Caco-2 (cell line): ENCODE results near the gene UBE2J2. TPM values are rescaled to one million over a fixed set of nuclear protein-coding genes. Genes with fewer than 3 reads are reported as not detected.
A peak's percentile ranks its signal among the peaks of the same experiment; 100 is the strongest.

Experiments used
- BruUV-seq: library from RNA; stranded (reverse); fragments of 400-500 nt; replicated peaks from 2 replicates; lab custom pipeline; 2021; lab: Mats Ljungman, UMichigan
- CTCF ChIA-PET: fragments of 300-600 bp; sonication (Branson Sonifier 250); formaldehyde crosslinking; loops from one replicate; lab custom pipeline; 2022; ENCODE audit warnings: antibody characterized with exemption; lab: Charles Lee
- POLR2A ChIA-PET: fragments of 300-600 bp; sonication (Branson Sonifier 250); formaldehyde crosslinking; loops from one replicate; lab custom pipeline; 2022; ENCODE audit warnings: antibody characterized with exemption; lab: Charles Lee
- DNase-seq, 2 experiments: peaks; one replicate each; pipeline versions ENCODE4 v3.0.0 to v3.0.0-alpha.2; 2020 to 2022
- H3K27me3 ChIP-seq: replicated peaks from 2 replicates; pipeline ENCODE4 v1.6.0; 2011; ENCODE audit warnings: low read length; ENCODE audit not compliant: control insufficient read depth, insufficient read depth
- H3K36me3 ChIP-seq: 2 replicates; pipeline ENCODE4 v1.5.1; 2011; ENCODE audit warnings: low read length; ENCODE audit not compliant: control insufficient read depth, insufficient read depth
- H3K4me1 ChIP-seq: fragments of 250-450 bp; sonication (Bioruptor Pico); 2 replicates; pipeline ENCODE4 v1.5.1; 2020; ENCODE audit warnings: mild to moderate bottlenecking
- H3K4me3 ChIP-seq: 2 replicates; pipeline ENCODE4 v1.5.1; 2011; ENCODE audit warnings: low read depth, mild to moderate bottlenecking, control low read depth, low read length
- H3K9me3 ChIP-seq: fragments of 250-450 bp; sonication (Bioruptor Pico); 2 replicates; pipeline ENCODE4 v1.5.1; 2020; ENCODE audit warnings: mild to moderate bottlenecking, moderate library complexity
- H3K27ac Mint-ChIP-seq: one replicate; pipeline ENCODE4 v1.8.0; 2022; ENCODE audit warnings: mixed read lengths; ENCODE audit not compliant: unreplicated experiment
- H3K27me3 Mint-ChIP-seq: one replicate; pipeline ENCODE4 v1.8.0; 2022; ENCODE audit warnings: mixed read lengths; ENCODE audit not compliant: insufficient read depth, unreplicated experiment
- H3K36me3 Mint-ChIP-seq: one replicate; pipeline ENCODE4 v1.8.0; 2022; ENCODE audit warnings: mild to moderate bottlenecking, mixed read lengths; ENCODE audit not compliant: insufficient read depth, unreplicated experiment
- H3K4me1 Mint-ChIP-seq: one replicate; pipeline ENCODE4 v1.8.0; 2022; ENCODE audit warnings: low read depth, mixed read lengths; ENCODE audit not compliant: unreplicated experiment
- H3K4me3 Mint-ChIP-seq: one replicate; pipeline ENCODE4 v1.8.0; 2022; ENCODE audit warnings: mild to moderate bottlenecking, moderate library complexity, mixed read lengths; ENCODE audit not compliant: unreplicated experiment
- H3K9me3 Mint-ChIP-seq: one replicate; pipeline ENCODE4 v1.8.0; 2022; ENCODE audit warnings: mixed read lengths; ENCODE audit not compliant: unreplicated experiment
- intact Hi-C: fragments of 100-400 bp; cut with micrococcal nuclease; formaldehyde crosslinking; loops from one replicate; pipeline ENCODE4 v1.10.0; 2022; ENCODE audit not compliant: unreplicated experiment
- total RNA-seq: library from RNA; stranded (reverse); gene quantifications from 2 replicates; pipeline ENCODE4 v1.2.3, GENCODE V29; 2022
- TF ChIP-seq, protein P1 (sequence below), 2 experiments: fragments of 200-600 bp in 1 of 2; IDR thresholded peaks; 1 replicate in 1 of 2; 2 replicates in 1 of 2; pipeline versions ENCODE4 v1.5.1 to v1.8.0; 2011 to 2022; ENCODE audit warnings: antibody characterized with exemption in 1 of 2, control low read depth in 1 of 2, inconsistent platforms in 1 of 2, low read depth in 1 of 2, low read length in 1 of 2, mild to moderate bottlenecking in 1 of 2, moderate library complexity in 1 of 2; ENCODE audit not compliant: insufficient read depth in 1 of 2, severe bottlenecking in 1 of 2, unreplicated experiment in 1 of 2

The UBE2J2 gene
- total RNA-seq, 1 experiment from 2014 or later: 57.2 TPM

DNA sequence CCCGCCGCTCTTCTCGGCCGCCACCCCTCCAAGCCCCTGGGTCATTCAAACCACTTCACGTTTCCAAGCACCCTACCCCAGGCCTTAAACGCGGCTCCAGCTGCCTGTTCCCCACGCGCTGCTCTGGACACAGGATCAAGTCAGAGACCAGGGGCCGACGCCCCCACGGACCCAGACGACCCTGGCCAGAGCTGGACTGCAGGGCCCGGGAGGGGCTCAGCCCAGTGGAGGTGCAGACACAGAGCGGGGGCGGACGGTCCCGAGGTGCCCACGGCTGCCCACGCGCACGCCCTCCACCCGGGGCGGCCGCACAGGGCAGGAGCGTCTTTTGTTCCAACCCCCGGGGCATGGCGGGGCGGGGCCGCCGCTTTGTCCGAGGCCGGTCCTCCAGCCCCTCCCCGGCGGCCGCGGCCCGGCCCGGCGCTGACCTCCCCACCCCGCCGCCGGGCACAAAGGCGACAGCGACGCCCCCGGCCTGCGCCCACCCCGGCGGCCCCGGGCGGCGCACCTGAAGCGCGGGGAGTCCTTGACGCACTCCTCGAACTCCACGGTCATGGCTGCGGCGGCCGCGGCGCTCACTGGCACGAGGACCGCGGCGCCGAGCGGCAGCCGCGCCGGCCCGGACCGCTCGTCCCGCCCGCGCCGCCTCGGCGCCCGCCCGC, 33.7 kb upstream of the UBE2J2 start:
- peaks cover 36% of the 10 kb centered on the region for H3K4me1 ChIP-seq
- Mint-ChIP-seq H3K27me3 (no peaks in the 10 kb centered on the region), H3K9me3 (no peaks in the 10 kb centered on the region), H3K4me3 (peak overlapping the region; percentile 81), H3K4me1 (no peaks in the 10 kb centered on the region), H3K27ac (no peak overlapping the region), H3K36me3 (peaks cover 17% of the 10 kb centered on the region)
- TF ChIP-seq, protein P1, sequence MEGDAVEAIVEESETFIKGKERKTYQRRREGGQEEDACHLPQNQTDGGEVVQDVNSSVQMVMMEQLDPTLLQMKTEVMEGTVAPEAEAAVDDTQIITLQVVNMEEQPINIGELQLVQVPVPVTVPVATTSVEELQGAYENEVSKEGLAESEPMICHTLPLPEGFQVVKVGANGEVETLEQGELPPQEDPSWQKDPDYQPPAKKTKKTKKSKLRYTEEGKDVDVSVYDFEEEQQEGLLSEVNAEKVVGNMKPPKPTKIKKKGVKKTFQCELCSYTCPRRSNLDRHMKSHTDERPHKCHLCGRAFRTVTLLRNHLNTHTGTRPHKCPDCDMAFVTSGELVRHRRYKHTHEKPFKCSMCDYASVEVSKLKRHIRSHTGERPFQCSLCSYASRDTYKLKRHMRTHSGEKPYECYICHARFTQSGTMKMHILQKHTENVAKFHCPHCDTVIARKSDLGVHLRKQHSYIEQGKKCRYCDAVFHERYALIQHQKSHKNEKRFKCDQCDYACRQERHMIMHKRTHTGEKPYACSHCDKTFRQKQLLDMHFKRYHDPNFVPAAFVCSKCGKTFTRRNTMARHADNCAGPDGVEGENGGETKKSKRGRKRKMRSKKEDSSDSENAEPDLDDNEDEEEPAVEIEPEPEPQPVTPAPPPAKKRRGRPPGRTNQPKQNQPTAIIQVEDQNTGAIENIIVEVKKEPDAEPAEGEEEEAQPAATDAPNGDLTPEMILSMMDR (IDR thresholded peaks at IDR 0.05; ENCODE audit: insufficient read depth in 1 of 2, low read depth in 1 of 2, low read length in 1 of 2, severe bottlenecking in 1 of 2, unreplicated experiment in 1 of 2): no peak
- CTCF ChIA-PET: no interaction called here
- peak overlapping the region; percentile 87 for H3K4me3 ChIP-seq
- H3K27me3 ChIP-seq: no peaks in the 10 kb centered on the region
- BruUV-seq: no TSS peak
- intact Hi-C loops: no loop called here
- POLR2A ChIA-PET: interaction anchor here (1.0 kb wide), 1 partner anchor 34 kb away, joined by 6 read pairs; the partner anchor contains the start of gene UBE2J2
- H3K9me3 ChIP-seq: no peaks in the 10 kb centered on the region
- peak in 1 of 2 experiments; percentile 72 for DNase-seq
- H3K36me3 ChIP-seq: no peaks in the 10 kb centered on the region

DNA sequence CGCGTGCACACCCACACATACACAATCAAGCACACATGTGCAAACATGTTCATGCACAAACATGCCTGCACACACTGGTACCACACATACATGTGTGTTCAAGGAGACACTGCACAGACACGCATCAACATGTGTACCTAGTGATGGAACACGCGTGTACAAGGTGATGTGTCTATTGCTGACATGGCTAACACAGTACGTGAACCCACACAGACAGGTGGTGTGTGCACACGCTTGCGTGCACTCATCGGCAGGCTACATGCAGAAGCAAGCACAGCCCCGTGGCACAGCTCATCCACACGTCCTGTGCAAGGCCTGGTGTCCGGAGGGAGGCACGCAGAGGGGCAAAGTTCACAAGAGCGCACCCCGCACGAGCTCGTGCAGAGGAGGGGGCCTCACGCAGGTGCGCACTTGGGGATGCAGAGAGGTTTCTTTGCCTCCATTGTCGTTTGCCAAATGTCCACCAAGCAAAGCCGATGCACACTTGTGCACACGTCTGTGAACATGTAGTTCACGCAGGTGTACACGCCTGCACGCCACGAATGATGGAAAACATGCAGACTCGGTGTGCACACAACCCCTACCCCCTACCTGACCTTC, 33.1 kb upstream of the UBE2J2 start:
- Mint-ChIP-seq H3K9me3 (no peaks in the 10 kb centered on the region), H3K27ac (no peak overlapping the region), H3K4me1 (no peaks in the 10 kb centered on the region), H3K27me3 (no peaks in the 10 kb centered on the region), H3K4me3 (peak overlapping the region; percentile 81), H3K36me3 (peaks cover 17% of the 10 kb centered on the region)
- ChIA-PET POLR2A (interaction anchor here (1.0 kb wide), 1 partner anchor 33 kb away, joined by 6 read pairs; the partner anchor contains the start of gene UBE2J2), CTCF (no interaction called here)
- Histone ChIP-seq H3K4me1 (peaks cover 36% of the 10 kb centered on the region), H3K27me3 (no peaks in the 10 kb centered on the region), H3K36me3 (no peaks in the 10 kb centered on the region), H3K9me3 (no peaks in the 10 kb centered on the region), H3K4me3 (peak overlapping the region; percentile 87)
- TF ChIP-seq, protein P1 (IDR thresholded peaks at IDR 0.05; ENCODE audit: insufficient read depth in 1 of 2, low read depth in 1 of 2, low read length in 1 of 2, severe bottlenecking in 1 of 2, unreplicated experiment in 1 of 2): no peak
- intact Hi-C loops: no loop called here
- BruUV-seq: TSS peak; percentile 34
- DNase-seq: no peak

DNA sequence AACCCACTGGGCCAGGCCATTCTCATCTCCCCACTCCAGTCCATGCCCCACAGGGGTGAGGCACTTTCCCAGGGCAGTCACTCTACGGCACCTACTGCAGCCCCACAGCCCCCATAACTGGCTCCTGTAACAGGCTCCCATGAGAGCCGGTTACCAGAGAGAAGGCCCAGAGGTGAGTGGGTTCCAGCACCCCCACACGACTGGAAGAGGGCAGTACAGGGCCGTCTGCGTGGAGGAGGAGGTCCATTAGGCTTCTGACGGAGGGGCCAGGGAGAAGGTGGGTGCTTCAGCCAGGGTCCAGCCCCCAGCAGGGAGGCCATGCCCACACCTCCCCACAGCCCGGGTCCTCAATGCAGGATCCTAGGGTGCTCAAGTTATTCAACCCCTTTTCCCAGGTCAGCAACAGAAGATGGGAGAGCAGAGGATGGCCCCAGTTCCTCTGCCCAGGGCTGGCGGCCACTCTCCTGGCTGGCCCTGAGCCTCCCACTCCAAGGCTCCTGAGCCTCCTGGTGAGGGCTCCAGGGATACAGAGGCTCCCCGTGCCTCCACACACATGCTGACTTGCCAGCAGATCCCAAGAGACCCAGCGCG, 32.5 kb upstream of the UBE2J2 start:
- H3K4me1 ChIP-seq: peaks cover 36% of the 10 kb centered on the region
- Mint-ChIP-seq H3K27me3 (no peaks in the 10 kb centered on the region), H3K36me3 (peaks cover 12% of the 10 kb centered on the region), H3K27ac (peak overlapping the region; percentile 74), H3K4me3 (peak overlapping the region; percentile 81), H3K9me3 (no peaks in the 10 kb centered on the region), H3K4me1 (no peaks in the 10 kb centered on the region)
- intact Hi-C loops: no loop called here
- BruUV-seq: no TSS peak
- H3K9me3 ChIP-seq: no peaks in the 10 kb centered on the region
- TF ChIP-seq, protein P1 (IDR thresholded peaks at IDR 0.05; ENCODE audit: insufficient read depth in 1 of 2, low read depth in 1 of 2, low read length in 1 of 2, severe bottlenecking in 1 of 2, unreplicated experiment in 1 of 2): no peak
- POLR2A ChIA-PET: interaction anchor here (1.0 kb wide), 1 partner anchor 33 kb away, joined by 6 read pairs; the partner anchor contains the start of gene UBE2J2
- peak overlapping the region; percentile 87 for H3K4me3 ChIP-seq
- DNase-seq: no peak
- H3K27me3 ChIP-seq: no peaks in the 10 kb centered on the region
- H3K36me3 ChIP-seq: no peaks in the 10 kb centered on the region
- CTCF ChIA-PET: no interaction called here
